HG03039 (cell line): ENCODE results near the gene OR13J1.
"Not testable (repeated sequence)": the region's sequence is repeated elsewhere in the genome, so short reads cannot be mapped to it uniquely, and the experiment has no call there.

Source experiments
- ATAC-seq: cut with Tn5 transposase; IDR thresholded peaks from one replicate; pipeline ENCODE4 v1.9.1; 2021; ENCODE audit warnings: mild to moderate bottlenecking, moderate library complexity; ENCODE audit not compliant: unreplicated experiment

Gene OR13J1

DNA sequence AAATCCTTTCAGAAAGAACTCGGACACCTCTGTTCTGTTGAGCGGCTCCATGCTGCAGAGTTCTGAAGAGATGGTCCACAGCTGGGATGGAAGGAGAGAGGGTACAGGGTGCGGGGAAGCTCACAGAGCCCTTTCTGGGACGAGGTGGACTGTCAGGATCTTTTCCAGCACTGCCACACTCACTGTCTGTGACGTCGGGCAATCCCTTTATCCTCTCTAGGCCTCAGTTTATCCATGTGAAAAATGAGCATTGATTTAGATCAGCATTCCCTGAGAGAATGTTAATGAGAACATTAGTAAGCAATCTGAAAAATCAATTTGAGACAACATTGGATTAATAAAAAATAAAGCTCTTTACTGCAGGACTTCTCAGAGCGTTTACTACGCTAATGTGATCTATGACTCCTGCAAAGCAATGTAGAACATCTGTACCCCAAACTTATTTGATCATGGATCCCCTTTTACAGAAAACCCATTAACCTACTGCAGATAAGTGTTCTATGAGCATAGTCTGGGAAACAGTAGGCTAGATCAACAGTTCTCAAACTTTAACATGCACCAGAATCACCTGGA, at the start of gene OR13J1:
Gene OR13J1, minus strand, starts transcription at position 51 of the 573 bp plus-strand sequence. Its CDS starts 0 bp downstream, at position 51.
- no peak for ATAC-seq

- no peak for ATAC-seq
Observed at GRCh38 chr9:35919212-35920008, 49.2 kb upstream of the OR13J1 start.

GRCh38 chr9:35918780-35919179, 48.6 kb upstream of the OR13J1 start:
- ATAC-seq, result no peak

GRCh38 chr9:35917261-35917660, 47.1 kb upstream of the OR13J1 start:
- ATAC-seq, result no peak

GRCh38 chr9:35915681-35916294, 45.6 kb upstream of the OR13J1 start:
- ATAC-seq, result no peak

- ATAC-seq, result no peak
Observed at GRCh38 chr9:35914301-35914807, 44.2 kb upstream of the OR13J1 start.

DNA sequence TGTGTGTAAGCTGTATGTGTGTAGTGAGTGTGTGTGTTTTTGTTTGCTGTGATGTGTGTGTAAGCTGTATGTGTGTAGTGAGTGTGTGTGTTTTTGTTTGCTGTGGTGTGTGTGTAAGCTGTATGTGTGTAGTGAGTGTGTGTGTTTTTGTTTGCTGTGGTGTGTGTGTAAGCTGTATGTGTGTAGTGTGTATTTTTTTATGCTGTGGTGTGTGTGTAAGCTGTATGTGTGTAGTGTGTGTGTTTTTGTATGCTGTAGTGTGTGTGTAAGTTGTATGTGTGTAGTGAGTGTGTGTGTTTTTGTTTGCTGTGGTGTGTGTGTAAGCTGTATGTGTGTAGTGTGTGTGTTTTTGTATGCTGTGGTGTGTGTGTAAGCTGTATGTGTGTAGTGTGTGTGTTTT, 43.2 kb upstream of the OR13J1 start:
- ATAC-seq, result not testable (repeated sequence)

DNA sequence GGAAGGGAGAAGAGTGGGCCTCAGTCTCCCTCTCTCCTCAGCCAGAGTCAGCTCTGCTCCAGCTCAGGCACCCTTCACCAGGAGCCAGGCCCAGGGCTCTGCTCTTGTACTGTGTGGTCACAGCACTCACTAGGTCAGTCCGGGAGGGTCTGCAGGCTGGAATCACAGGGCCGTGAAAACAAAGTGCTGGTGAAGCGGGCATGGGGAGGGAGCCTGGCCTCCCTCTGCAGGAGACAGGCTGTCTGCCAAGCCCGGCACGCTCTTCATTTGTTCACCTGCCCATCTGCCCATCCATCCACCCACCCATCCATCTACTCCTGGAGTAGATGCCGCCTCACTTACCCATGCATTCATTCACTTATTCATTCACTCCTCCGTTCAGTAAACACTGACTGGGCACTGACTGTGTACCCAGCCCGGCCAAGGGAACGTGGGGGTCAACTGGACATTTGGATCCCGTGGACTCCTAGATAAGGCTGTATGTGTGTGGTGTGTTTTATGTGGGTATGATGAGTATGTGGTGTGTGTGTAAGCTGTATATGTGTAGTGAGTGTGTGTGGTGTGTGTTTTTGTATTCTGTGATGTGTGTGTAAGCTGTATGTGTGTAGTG, 42.7 kb upstream of the OR13J1 start:
- no peak for ATAC-seq

DNA sequence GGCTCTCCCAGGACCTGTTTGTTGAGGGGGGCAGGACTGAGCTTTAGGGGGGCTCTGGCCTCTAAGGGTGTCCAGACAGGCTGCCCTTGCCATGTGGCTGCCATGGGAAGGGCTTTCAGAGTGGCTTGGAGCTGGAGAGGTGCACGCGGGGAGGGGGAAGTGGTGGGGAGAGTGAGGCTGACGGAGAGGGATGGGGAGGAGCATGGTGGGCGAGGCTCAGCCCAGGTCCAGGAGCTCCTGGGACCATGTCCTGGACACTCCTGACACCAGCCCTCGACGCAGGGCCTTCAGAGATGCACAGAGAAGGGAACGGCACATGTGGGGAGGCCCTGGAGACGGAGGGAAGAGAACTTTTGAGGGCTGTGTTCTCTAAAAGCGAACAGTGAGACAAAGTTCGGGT, 41.5 kb upstream of the OR13J1 start:
- ATAC-seq, result no peak

- ATAC-seq, result no peak
Observed at GRCh38 chr9:35910613-35911359, 40.6 kb upstream of the OR13J1 start.

- no peak for ATAC-seq
Observed at GRCh38 chr9:35909687-35910612, 39.7 kb upstream of the OR13J1 start.

GRCh38 chr9:35909274-35909673, 39.1 kb upstream of the OR13J1 start, which contains the start of gene SPAAR:
Gene SPAAR (plus strand): TSS chr9:35909490. CDS start chr9:35910464, 974 bp downstream.
- no peak for ATAC-seq

DNA sequence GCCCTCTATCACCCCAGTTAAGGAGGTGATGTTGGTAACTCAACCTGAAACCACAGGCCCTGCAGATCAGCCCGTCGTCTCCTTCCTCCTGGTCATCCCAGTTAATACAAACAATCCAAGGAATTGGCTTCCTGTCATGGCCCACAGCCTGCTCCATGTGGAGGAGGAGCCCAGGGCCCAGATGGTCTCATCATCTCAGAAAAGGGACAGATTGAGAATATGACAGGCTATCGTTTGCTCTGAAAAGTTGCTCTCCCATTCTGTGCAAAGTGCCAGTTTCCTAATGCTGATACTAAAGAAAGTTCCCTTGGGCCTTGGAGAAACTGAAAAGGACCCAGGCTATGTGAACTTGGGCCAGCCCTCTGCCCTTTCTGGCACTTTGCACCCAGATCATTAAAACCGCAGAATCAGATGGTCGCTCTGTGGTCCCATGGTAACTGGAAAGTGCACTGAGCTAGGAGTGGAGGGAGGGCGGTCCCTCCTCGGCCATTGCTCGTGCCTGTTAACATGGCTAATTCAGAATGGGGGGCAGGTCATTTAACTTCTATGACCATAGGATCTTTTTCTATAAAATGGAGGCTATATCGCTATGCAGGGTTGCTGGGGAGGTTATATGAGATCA, 38.4 kb upstream of the OR13J1 start:
- no peak for ATAC-seq

DNA sequence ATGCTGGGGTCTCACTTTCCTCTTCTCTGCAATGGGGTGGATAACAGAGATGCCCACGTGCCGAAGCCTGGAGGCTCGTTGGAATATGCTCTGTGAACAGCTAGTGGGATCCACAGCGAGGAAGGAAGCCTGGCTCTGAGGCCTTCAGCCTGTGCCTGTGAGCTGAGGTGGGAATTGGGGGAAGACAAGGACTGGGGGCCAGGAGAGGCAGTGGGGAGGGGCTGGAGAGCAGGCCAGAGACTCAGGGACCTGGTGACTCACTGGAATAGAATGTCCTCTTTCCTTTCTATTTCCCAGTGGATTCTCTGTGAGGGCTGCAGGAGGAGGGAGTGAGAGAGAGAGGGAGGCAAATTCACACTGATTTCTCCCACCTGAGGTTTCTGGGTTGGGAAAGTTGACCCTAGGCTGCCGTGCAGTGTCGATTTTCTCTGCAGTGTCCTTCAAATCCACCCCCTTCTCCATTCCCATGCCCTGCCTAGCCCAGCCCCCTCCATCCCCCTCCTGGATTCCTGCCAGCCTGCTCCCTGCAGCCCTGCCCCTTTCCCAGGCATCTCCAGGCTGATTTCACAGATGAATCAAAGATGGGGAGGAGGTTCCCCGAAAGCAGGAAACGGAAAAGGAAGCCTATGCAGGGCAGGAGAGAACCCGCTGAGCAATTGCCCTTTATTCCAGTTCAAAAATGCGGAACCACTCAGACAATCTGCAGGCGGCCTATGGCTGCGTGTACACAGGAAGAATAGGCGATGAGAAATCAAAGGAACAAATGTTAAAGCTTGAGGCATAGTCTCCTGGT, 37.7 kb upstream of the OR13J1 start:
- ATAC-seq, result no peak

DNA sequence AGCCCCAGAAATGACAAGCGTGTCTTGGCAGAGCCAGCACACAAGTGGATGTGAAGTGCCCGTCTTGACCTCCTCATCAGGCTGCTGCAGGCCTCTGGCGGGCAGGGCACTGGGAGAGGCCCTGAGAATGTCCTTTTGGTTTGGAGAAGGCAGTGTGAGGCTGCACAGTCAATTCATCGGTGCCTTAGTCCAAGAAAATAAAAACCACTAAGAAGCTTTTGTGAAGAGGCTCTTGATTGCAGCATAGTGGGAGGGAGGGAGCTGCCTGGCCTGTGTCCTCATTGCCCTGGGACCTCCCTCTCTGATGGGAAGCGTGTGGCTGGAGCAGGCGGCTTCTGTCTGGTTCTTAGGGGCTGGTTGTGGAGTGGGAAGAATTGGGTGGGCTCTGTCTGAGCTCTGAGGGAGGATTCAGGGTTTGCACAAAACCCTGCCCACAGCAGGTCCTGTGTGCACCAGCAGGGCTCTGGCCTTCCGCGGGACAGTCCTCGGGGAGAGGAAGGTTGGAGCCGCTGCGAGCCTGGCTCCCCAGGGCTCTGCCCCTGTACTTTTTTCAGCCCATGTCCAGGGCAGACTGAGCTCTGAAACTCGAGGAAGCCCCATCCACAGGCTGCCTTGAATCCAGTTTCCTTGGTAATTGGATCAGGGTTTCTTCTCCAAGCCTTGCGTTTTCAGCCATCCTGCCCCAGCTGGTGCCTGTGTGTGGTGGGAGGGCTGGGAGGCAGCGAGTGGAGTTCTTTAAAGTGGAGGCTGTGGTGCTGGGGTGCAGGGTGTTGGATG, 36.9 kb upstream of the OR13J1 start:
- no peak for ATAC-seq

GRCh38 chr9:35905912-35906679, 35.9 kb upstream of the OR13J1 start, which contains the start of gene HRCT1:
Gene HRCT1 (plus strand): TSS chr9:35906202. CDS start chr9:35906288, 86 bp downstream.
- no peak for ATAC-seq
